ENCODE measurements around the gene MRPS31.

The MRPS31 gene

GRCh38 chr13:40770934-40771618, at the start of gene MRPS31:
TSS of gene MRPS31 (minus strand) at chr13:40771190. CDS start at chr13:40771136, 54 bp downstream.
- peak; percentile 43 for DNase-seq

GRCh38 chr13:40819797-40820315, 48.9 kb upstream of the MRPS31 start:
- DNase-seq, result no peak

GRCh38 chr13:40818926-40819325, 47.9 kb upstream of the MRPS31 start:
- DNase-seq, result no peak

GRCh38 chr13:40814803-40815202, 43.8 kb upstream of the MRPS31 start:
- DNase-seq, result no peak

- no peak for DNase-seq
These were observed 42.9 kb upstream of the MRPS31 start for GRCh38 chr13:40813667-40814454.

DNA sequence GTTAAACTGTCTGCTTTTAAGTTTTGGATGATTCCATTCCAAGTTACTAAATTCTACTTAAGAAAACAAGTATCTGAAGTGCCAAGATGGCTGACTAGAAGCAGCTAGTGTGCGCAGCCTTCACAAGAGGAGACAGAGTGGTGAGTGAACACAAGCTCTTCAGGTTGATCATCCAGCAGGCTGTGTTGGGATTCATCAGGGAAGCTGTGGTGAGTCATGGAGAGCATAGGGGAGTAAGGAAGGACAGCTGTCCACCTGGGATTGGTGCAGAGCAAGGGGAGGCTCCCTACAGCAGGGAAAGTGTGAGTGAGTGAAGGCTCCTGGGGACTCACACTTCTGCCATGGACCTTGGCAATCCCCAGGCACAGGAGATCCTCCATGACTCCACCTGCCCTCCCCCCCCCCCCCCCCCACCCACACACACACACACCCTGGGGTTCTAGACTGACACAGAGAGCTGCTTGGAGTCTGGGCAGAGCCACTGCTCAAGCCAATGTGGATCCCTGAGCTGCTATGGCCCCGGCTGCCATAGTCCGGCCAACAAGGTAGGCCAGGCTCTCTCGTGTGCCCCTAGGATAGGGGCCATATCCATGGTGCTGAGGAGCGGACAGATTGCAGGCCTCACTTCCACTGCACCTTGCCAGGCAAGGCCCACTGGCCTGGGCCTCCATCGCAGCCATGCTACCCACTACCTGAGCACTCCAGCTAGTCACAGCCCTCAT, 41.9 kb upstream of the MRPS31 start:
- no peak for DNase-seq

GRCh38 chr13:40812102-40812501, 41.1 kb upstream of the MRPS31 start:
- DNase-seq, result no peak

DNA sequence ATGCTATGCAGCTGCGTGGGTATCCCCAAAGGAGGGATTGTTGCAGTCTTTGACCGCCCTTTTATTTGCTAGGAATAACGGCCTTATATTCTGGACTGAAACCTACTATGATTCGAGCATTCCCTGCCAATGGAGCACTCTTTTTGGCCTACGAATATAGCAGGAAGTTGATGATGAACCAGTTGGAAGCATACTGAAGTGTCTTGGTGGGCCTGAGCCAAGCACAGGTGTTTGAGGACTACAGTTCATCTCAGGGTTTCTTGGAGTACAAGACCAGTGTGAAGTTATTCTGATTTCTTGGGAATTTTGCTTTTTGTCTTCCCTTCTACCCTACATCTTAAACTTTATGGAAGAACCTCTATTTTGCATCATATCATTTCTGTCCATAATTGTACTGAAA, 38.5 kb upstream of the MRPS31 start:
- no peak for DNase-seq

DNA sequence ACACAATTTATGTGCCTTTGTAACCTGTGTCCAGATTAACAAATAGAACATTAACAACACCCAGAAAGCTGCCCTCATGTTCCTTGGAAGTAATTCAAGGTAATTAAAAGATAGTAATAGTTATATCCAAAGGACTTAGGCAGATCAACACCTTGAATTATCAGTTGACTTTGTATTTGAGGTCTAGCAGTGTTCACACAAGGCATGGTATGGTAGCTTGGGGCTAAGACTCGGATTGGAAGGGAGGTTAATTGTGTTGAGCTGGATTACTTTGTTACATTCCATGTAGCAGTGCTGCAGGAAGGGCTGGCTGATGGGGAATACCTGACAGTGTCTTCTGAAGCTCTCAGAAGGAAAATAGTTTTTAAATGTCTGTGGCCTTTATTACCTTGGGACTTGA, 35.3 kb upstream of the MRPS31 start:
- DNase-seq, result no peak

DNA sequence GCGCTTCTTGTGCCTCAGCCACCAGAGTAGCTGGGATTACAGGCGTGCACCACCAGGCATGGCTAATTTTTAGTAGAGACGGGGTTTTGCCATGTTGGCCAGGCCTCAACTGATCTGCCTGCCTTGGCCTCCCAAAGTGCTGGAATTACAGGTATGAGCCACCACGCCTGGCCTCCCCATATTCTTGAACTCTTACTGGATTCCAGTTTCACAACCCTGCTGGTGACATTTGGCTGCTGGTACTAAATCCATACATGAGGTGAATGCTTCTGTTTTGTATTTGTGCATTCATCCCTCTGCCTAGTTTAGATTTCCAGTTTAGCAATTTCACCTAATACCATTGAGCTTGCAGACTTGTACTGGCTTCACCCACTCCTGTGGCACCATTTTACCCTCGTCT, 32.3 kb upstream of the MRPS31 start:
- DNase-seq, result no peak

DNA sequence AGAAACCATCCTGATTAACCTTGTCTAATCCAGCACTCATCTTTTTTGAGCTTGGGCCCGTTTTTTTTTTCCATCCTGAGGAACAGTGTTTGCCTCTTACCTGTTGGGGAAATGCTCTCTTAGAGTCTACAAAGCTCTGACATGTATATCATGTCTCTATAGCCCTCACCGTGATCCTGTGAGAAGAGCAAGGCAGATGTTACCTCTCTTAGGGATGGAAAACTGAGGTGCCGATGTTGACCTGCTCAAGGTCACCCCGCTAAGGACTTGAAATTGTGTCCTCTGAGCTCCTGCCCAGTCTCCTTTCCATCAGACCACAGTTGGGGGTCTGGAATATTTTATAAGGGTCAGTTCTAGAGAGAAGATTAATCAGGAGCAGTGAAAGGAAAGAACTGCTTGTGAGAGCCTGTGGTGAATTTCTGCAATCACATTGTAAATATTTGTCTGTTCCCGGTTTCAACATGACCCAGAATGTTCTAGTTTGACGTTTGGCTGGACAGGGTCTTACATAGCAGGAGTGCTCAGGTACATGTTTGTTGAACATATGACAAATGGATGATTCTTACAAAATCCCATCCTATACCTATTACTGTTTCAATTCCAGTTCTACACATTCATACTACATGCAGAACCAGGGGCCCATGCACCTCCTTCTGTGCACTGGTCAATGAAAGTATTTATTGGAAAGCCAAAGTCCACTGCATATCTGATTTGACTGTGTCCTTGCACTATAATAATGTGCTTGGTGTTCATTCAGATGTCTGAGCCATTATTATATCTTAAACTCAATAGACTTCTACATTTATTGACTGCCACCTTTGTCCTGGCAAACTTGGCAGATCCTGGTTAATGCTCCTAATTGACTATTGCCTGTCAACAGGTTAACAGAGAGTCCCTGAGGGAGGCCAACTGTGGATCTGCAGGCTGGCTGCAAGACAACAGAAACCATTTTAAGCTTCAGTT, 30.5 kb upstream of the MRPS31 start:
- no peak for DNase-seq

DNA sequence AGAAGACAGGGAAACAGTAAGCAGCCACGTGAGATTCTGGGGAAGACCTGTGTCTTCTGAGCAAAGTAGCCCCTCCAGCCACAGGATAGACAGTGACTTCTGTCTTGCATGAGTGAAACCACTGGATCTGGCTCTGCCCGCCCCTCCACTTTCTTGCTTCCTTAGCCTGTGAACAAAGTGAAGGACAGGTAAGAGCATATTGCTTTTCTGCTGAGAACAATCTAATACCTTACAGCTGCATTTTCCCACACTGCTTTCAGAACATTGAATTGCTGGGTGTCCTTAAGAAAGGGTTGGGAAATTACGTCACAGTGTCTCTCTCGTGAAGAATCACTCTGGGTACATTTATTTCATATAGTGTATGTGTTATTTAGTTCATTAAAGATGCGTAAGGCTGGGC, 29.6 kb upstream of the MRPS31 start:
- no peak for DNase-seq

- DNase-seq, result no peak
These were observed 28.5 kb upstream of the MRPS31 start for GRCh38 chr13:40799508-40799907.

DNA sequence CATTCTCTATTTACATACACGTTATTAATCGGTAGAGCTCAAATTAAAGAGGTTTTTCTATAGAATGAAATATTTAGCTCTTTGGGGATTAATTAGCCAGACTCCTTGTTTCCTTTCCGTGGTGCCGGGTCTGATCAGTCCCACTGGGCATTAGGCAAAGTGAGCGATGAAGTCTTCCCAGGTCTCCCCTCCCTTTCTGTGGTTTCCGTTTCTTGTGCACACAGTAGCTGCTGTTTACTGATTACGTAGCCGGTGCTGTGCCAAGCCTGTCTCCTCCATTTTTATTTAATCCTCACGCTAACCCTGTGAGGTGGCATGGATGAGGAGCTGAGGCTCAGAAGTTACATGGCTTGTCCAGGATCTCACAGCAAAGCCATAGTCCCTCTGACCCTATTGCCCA, 27.4 kb upstream of the MRPS31 start:
- DNase-seq, result peak; percentile 0

GRCh38 chr13:40796649-40797048, 25.7 kb upstream of the MRPS31 start:
- no peak for DNase-seq

DNA sequence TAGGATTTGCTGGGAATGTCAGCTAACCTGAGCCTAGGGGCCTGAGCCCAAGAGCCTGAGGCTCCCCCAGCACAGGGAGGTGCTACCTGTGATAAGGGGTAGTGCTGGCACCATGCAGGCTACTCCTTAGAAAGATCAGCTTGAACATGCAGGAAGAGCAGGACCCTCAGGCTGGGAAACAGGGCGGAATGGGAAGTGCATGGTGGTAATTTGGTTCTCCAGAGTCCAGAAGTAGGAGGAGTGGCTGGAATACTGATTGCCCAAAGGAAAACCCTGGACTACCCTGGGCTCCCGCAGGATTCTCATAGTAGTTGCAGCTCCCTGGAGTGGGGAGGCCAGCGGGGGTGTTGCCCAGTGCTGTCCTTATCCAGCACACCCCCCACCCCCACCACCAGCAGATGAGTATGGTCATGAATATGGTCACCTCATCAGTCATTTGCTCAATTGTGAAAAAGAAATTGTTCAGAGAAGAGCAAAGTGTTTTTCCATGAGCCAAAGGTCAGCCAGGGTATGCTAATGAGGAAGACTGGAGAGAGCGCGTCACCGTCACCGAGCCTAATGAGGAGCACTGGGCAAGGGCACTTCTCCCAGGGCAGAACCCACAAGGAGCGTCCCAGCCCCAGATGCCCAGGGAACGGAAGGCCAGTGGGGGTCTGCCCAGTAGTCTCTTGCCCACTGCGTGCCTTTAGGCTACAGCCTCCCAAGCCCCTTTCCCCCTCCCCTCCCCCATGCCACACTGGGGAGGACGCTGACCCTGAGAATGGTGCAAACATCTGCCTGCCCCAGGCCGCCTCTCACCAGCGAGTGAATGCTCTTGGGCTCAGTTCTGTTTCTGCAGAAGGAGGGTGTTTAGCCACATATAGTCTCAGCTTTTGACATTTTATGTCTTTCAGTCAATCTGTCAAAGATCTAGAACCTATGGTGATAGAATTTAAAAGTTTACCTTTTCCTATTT, 23.7 kb upstream of the MRPS31 start:
- no peak for DNase-seq

DNA sequence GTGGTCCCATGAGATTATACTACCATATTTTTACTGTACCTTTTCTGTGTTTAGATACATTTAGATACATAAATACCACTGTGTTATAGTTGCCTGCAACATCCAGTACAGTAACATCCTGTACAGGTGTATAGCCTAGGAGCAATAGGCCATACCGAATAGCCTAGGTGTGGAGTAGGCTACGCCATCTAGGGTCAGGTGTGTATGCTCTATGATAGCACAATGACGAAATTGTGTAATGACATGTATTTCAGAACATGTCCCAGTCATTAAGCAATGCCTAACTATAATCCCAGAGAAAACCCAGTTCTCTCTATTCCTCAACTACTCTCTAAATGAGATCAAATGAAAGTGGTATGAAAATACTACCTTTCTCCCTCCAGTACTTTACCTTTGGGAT, 22.3 kb upstream of the MRPS31 start:
- DNase-seq, result no peak

- DNase-seq, result no peak
These were observed 21.5 kb upstream of the MRPS31 start for GRCh38 chr13:40792284-40793051.

DNA sequence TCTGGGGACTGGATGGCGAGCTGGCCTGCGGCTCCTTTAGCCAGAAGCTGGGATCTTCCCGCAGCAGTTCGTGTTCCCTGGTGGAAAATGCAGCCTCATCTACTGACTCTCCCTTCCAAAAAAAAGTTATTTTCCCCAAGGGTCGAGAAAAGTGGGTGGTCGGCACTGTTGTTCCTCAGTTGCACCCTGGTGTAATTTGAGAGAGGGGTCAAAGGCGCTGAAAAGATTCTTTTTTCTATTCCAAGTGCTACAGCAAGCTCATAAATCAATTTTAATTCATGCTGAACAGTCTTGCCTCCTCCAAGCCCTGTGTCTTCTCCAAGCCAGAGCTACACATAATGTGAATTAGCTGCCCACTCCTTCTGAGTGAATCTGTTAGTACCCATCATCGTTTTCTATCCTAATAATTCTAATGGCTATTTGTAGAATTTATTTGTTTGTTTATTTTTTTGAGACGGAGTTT, 19.2 kb upstream of the MRPS31 start:
- DNase-seq, result no peak

Data from NCI-H510A treated with DMSO at 0.1 percent for 48 hours (cell line).